ENCODE results near the gene PSMB11. TPM values are rescaled to one million over a fixed set of nuclear protein-coding genes. Genes with fewer than 3 reads are reported as not detected.

Gene PSMB11, protein sequence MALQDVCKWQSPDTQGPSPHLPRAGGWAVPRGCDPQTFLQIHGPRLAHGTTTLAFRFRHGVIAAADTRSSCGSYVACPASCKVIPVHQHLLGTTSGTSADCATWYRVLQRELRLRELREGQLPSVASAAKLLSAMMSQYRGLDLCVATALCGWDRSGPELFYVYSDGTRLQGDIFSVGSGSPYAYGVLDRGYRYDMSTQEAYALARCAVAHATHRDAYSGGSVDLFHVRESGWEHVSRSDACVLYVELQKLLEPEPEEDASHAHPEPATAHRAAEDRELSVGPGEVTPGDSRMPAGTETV
- total RNA-seq (2021; fragmentation: NEBNext Ultra II Directional; extraction: Animal tissue kit (Norgen Biotek cat#: 25700)): under 1 TPM in 1 of 6 experiments, not detected in 5; 0.12 TPM
- long read RNA-seq: 0 reads

- Mint-ChIP-seq H3K27ac (peak within 1 kb of the TSS; percentile 43; the same call in 1 of the 2 replicates), H3K9me3 (no peaks in the 10 kb centered on the region), H3K36me3 (ENCODE audit: low read depth) (peaks cover 2% of the 10 kb centered on the region; the same call in 1 of the 2 replicates), H3K4me1 (ENCODE audit: low read depth) (peaks cover 32% of the 10 kb centered on the region), H3K4me3 (no peak within 1 kb of the TSS), H3K27me3 (ENCODE audit: insufficient read depth) (peaks cover 6% of the 10 kb centered on the region)
- DNase-seq: no peak
- no peak for TF ChIP-seq CTCF (IDR thresholded peaks at IDR 0.05)
Observed at GRCh38 chr14:23042162-23042965, at the start of gene PSMB11. Gene PSMB11, plus strand, starts transcription at chr14:23042212. Its CDS starts 14 bp downstream, at chr14:23042226.

DNA sequence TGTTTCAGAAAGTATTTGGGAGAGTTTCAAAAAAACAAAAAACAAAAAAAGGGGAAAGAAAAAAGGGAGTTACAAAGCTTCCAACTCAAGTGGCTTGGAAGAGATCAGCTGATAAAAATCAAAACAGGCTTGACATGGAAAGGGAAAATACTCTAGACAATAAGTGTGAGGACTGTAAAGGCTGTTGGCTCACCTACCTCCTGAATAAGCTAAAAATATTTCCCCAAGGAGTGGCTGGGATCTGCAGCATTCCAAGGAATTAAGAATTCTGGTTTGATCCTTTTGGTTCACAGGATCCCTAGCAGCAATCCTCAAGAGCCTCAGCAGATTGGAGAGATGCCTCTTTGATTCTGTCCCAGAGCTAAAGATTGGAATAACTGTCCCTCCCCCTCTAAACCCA, 48.5 kb upstream of the PSMB11 start:
- H3K9me3 Mint-ChIP-seq: no peaks in the 10 kb centered on the region
- peak overlapping the region; percentile 23; the same call in 1 of the 2 replicates for H3K27ac Mint-ChIP-seq
- DNase-seq: no peak
- H3K36me3 Mint-ChIP-seq (ENCODE audit: low read depth): no peaks in the 10 kb centered on the region
- H3K4me1 Mint-ChIP-seq (ENCODE audit: low read depth): peaks cover 26% of the 10 kb centered on the region
- no peak for TF ChIP-seq CTCF (IDR thresholded peaks at IDR 0.05)
- no peaks in the 10 kb centered on the region; the same call in 1 of the 2 replicates for H3K27me3 Mint-ChIP-seq (ENCODE audit: insufficient read depth)
- no peak overlapping the region for H3K4me3 Mint-ChIP-seq

DNA sequence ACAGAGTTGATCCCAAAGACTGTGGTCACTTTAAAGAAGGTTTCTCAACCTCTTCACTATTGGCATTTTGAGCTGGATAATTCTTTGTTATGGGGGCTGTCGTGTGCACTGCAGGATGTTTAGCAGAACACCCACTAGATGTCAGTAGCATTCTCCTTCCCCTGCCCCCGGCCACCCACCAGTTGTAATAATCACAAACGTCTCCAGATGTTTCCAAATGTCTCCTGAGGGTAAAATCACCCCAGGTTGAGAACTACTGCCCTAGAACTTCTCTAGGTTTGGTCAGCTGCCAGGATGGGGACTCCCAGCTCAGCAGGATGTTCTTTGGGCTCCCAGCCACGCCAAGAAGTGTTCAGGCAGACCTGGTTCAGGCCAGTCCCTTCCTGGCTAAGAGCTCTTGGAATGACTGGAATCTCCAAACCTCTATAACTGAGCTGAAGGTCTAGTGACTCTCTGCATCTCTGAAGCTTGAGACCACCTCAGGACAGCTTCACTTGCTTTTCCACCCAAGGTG, 47.2 kb upstream of the PSMB11 start:
- no peak overlapping the region; the same call in 1 of the 2 replicates for H3K4me3 Mint-ChIP-seq
- peak; percentile 61 for DNase-seq
- TF ChIP-seq CTCF (IDR thresholded peaks at IDR 0.05): peak; percentile 77
- H3K9me3 Mint-ChIP-seq: no peaks in the 10 kb centered on the region
- H3K27ac Mint-ChIP-seq: peak overlapping the region; percentile 71
- H3K36me3 Mint-ChIP-seq (ENCODE audit: low read depth): no peaks in the 10 kb centered on the region
- H3K4me1 Mint-ChIP-seq (ENCODE audit: low read depth): peaks cover 26% of the 10 kb centered on the region
- no peaks in the 10 kb centered on the region; the same call in 1 of the 2 replicates for H3K27me3 Mint-ChIP-seq (ENCODE audit: insufficient read depth)

- Mint-ChIP-seq H3K4me1 (ENCODE audit: low read depth) (peaks cover 26% of the 10 kb centered on the region), H3K27me3 (ENCODE audit: insufficient read depth) (no peaks in the 10 kb centered on the region; the same call in 1 of the 2 replicates), H3K36me3 (ENCODE audit: low read depth) (no peaks in the 10 kb centered on the region), H3K27ac (peak overlapping the region; percentile 37; the same call in 1 of the 2 replicates), H3K9me3 (no peaks in the 10 kb centered on the region), H3K4me3 (no peak overlapping the region)
- TF ChIP-seq CTCF (IDR thresholded peaks at IDR 0.05): no peak
- no peak for DNase-seq
Observed at GRCh38 chr14:22995889-22996625, 46.0 kb upstream of the PSMB11 start.
